ENCODE measurements around the gene MRPS25. TPM values are rescaled to one million over a fixed set of nuclear protein-coding genes. Genes with fewer than 3 reads are reported as not detected.

MRPS25 gene
- 136 and 184 TPM in 2 replicates for total RNA-seq (2011; cell fraction: chromatin; rRNA removed; ENCODE audit: low replicate concordance)
- total RNA-seq (2011; cell fraction: nucleolus; rRNA removed): 111 and 116 TPM in 2 replicates
- total RNA-seq (2011; cell fraction: nucleoplasm; rRNA removed): 128 and 170 TPM in 2 replicates
- total RNA-seq (2014; rRNA removed): 78.2 and 98.6 TPM in 2 replicates
- 75.1 and 77.8 TPM in 2 replicates for total RNA-seq (2014; rRNA removed; fragmentation: Illumina TruSeq; extraction: Trizol)
- total RNA-seq (2015; rRNA removed; fragmentation: Illumina TruSeq; extraction: Trizol): 75.2 and 90.2 TPM in 2 replicates
- total RNA-seq (2021): 129 and 132 TPM in 2 replicates
- polyA plus RNA-seq (2011; rRNA removed): 72.6 and 105 TPM in 2 replicates
- polyA plus RNA-seq (2011; cell fraction: cytosol; rRNA removed): 49.2 and 74.6 TPM in 2 replicates
- polyA plus RNA-seq (2011; cell fraction: nucleus; rRNA removed): 124 and 217 TPM in 2 replicates
- 78.2 and 99.3 TPM in 2 replicates for polyA plus RNA-seq (2012)
- polyA plus RNA-seq (2014; fragmentation: Illumina TruSeq; extraction: Trizol): 86.8 and 110 TPM in 2 replicates
- polyA plus RNA-seq (2014; fragmentation: Nextera tagmentation; extraction: Ambion mirVana): 10 to 100 TPM; 34.3 to 65.1 TPM
- 125 and 144 TPM in 2 replicates for polyA plus RNA-seq (2014; rRNA removed)
- 43.5 and 47.9 TPM in 2 replicates for polyA minus RNA-seq (2011; rRNA and poly(A)+ RNA removed)
- 30.4 and 48.6 TPM in 2 replicates for polyA minus RNA-seq (2011; cell fraction: cytosol; rRNA and poly(A)+ RNA removed)
- 77.3 and 89.3 TPM in 2 replicates for polyA minus RNA-seq (2011; cell fraction: nucleus; rRNA and poly(A)+ RNA removed)
- percentile 97 among the genes with signal in this experiment for Bru-seq, nascent RNA
- BruChase-seq, experiment 1, labeled RNA remaining after a 2-hour chase: percentile 97 among the genes with signal in this experiment
- BruChase-seq, experiment 2, labeled RNA remaining after a 6-hour chase: percentile 96 among the genes with signal in this experiment
- long read RNA-seq, experiment 1, full-length matches to known transcripts: 379 of 492 reads
- long read RNA-seq, experiment 1, partial matches to known transcripts: 27 of 492 reads
- long read RNA-seq, experiment 1, other reads (novel, unspliced or antisense): 86 of 492 reads
- long read RNA-seq, experiment 2, full-length matches to known transcripts: 125 of 153 reads
- long read RNA-seq, experiment 2, partial matches to known transcripts: 7 of 153 reads
- long read RNA-seq, experiment 2, other reads (novel, unspliced or antisense): 21 of 153 reads
- long read RNA-seq, experiment 3, full-length matches to known transcripts: 179 of 202 reads
- long read RNA-seq, experiment 3, partial matches to known transcripts: 8 of 202 reads
- long read RNA-seq, experiment 3, other reads (novel, unspliced or antisense): 15 of 202 reads

DNA sequence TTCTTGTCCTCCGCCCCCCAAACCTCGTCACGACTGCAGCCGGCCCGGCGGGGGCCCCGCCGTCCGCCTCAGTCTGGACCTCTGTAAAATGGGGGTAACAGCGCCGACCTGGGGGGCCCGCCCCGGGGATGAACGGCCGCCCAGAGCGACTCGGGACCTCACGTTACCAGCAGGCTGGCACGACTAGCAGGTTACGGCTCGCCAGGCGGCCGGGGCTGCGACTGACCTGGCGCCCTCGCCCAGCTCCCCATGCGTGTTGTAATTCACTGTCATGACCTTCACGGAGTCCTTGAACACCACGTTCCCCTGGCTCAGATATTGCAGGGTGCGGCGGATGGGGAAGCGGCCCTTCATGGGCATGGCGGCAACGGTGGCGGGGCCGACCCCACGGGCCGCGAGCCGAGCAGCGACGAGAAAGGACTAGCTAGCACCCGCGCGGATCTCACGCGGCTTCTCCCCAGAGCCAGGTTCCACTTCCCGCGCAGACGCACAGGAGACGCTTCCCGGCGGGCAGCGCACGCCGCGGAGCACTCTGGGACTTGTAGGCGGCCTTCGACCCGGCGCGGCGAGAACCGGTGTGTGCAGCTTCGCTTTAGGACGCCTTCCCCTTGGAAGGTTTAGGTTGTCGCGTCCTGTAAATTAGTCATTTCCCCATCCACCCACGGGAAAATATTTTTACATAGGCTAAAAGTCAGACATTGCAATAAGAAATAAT is at the start of gene MRPS25:
Gene MRPS25 (minus strand): TSS at position 481 of the 715 bp plus-strand sequence. CDS start 121 bp downstream, at position 360.
- peaks cover 6% of the 10 kb centered on the region for H3K9me1 ChIP-seq (ENCODE audit: control insufficient read depth, insufficient read depth, low read length)
- DNase-seq (ENCODE audit: extremely low read depth in 1 of 4, low spot score in 3 of 4): peak; percentile 95 to 97 (median 96)
- under 1% methylated on average over 69 of the region's 69 CpGs for WGBS (ENCODE audit: insufficient coverage, low coverage, missing lambda C conversion rate)
- H2AFZ ChIP-seq (ENCODE audit: low read depth, low read length): peak within 1 kb of the TSS; percentile 99
- in situ Hi-C loops (cut with MboI) (no loop called here), intact Hi-C loops (cut with micrococcal nuclease) (loop anchor here (1.0 kb wide), 1 partner anchor 13 kb away; no protein-coding TSS in a partner anchor)
- no peaks in the 10 kb centered on the region for H3K27me3 ChIP-seq (ENCODE audit: control insufficient read depth in 2 of 2, insufficient read depth in 2 of 2, low read length in 2 of 2)
- peak within 1 kb of the TSS; percentile 98 to 99 for H3K9ac ChIP-seq (ENCODE audit: insufficient read depth in 1 of 2, low read depth in 2 of 2, low read length in 2 of 2)
- peak within 1 kb of the TSS; percentile 90 for H3K4me2 ChIP-seq (ENCODE audit: insufficient read depth, low read length)
- peak within 1 kb of the TSS; percentile 99 for H3K27ac ChIP-seq (ENCODE audit: extremely low read depth, low read depth, low read length)
- H3K4me1 ChIP-seq (replicated peaks in 1 of 2; ENCODE audit: control insufficient read depth in 2 of 2, insufficient read depth in 2 of 2, low read length in 2 of 2): peaks cover 18 to 27% of the 10 kb centered on the region in 2 experiments; a peak in 4 of 5 replicates
- POLR2A ChIA-PET: interaction anchor here (0.6 to 2.7 kb wide), 19 partner anchors 8 to 1270 kb away, joined by 3 to 35 read pairs (median 3); partner anchors contain the start of genes BTD, HACL1 and RBSN
- peaks cover 28% of the 10 kb centered on the region for H3K36me3 ChIP-seq (ENCODE audit: control insufficient read depth, insufficient read depth, low read length)
- peak; percentile 95 for FAIRE-seq
- CTCF ChIA-PET (ENCODE audit: low intra/inter-chr PET ratio): no interaction called here
- peak within 1 kb of the TSS; percentile 93 for H3K4me3 ChIP-seq
- no peaks in the 10 kb centered on the region for H3K9me3 ChIP-seq (replicated peaks; ENCODE audit: control insufficient read depth, insufficient read depth, low read depth, low read length)
- BruUV-seq (replicated peaks): TSS peak; percentile 60
- ATAC-seq: peak; percentile 98
- peaks cover 38% of the 10 kb centered on the region for H3K79me2 ChIP-seq (ENCODE audit: control insufficient read depth, insufficient read depth, low read length)
- peaks cover 15% of the 10 kb centered on the region for H4K20me1 ChIP-seq (replicated peaks; ENCODE audit: control insufficient read depth, insufficient read depth, low read length)
- TF ChIP-seq NFIX (CRISPR knock-in tag; IDR thresholded peaks at IDR 0.05; ENCODE audit: low read depth) (no peak), KDM5B (IDR thresholded peaks at IDR 0.05; ENCODE audit: insufficient replicate concordance, low read depth, low read length) (peak; percentile 94), TCF7 (IDR thresholded peaks at IDR 0.05; ENCODE audit: borderline replicate concordance) (peak; percentile 38; the same call in 1 of the 2 replicates), PTTG1 (tag; IDR thresholded peaks at IDR 0.05; ENCODE audit: low read depth) (no peak), ZBTB8A (IDR thresholded peaks at IDR 0.05; ENCODE audit: partially characterized antibody) (no peak), KLF16 (IDR thresholded peaks at IDR 0.05) (no peak), ILF3 (IDR thresholded peaks at IDR 0.05; ENCODE audit: borderline replicate concordance) (no peak; the same call in 1 of the 2 replicates), MECOM (CRISPR knock-in tag; IDR thresholded peaks at IDR 0.05) (no peak), SP2 (IDR thresholded peaks at IDR 0.05; ENCODE audit: extremely low read depth, low read depth, low read length, poor library complexity, severe bottlenecking) (no peak), ZBTB34 (CRISPR knock-in tag; IDR thresholded peaks at IDR 0.05) (no peak), ZNF655 (CRISPR knock-in tag; IDR thresholded peaks at IDR 0.05) (no peak)

Measured in K562 (cell line).